Endothelial cell of umbilical vein (primary cell): ENCODE measurements around the gene CTBP1.

ENCODE experiments used
- EZH2 ChIP-seq: IDR thresholded peaks from 2 replicates; pipeline ENCODE4 v1.6.1; 2012; ENCODE audit warnings: borderline replicate concordance, low read depth, mild to moderate bottlenecking, moderate library complexity, low read length, inconsistent platforms; ENCODE audit not compliant: severe bottlenecking
- FOS ChIP-seq: IDR thresholded peaks from 2 replicates; pipeline ENCODE4 v1.6.1; 2011; ENCODE audit warnings: mild to moderate bottlenecking, low read length, moderate library complexity, borderline replicate concordance; ENCODE audit not compliant: insufficient read depth
- JUN ChIP-seq: IDR thresholded peaks from 2 replicates; pipeline ENCODE4 v1.6.1; 2011; ENCODE audit warnings: borderline replicate concordance, low read depth; ENCODE audit not compliant: insufficient read length, insufficient read depth
- MYC ChIP-seq: IDR thresholded peaks from one replicate; pipeline ENCODE4 v1.6.1; 2011; ENCODE audit warnings: mild to moderate bottlenecking, low read depth, low read length
- POLR2A ChIP-seq: IDR thresholded peaks from 2 replicates; pipeline ENCODE4 v1.6.1; 2012; ENCODE audit warnings: low read depth, mild to moderate bottlenecking, control low read depth, low read length
- POLR2AphosphoS5 ChIP-seq: IDR thresholded peaks from 2 replicates; pipeline ENCODE4 v1.6.1; 2012; ENCODE audit warnings: low read depth, mild to moderate bottlenecking, control low read depth, low read length, moderate library complexity; ENCODE audit not compliant: insufficient read depth
- TF ChIP-seq, protein P1 (sequence below), 2 donors: IDR thresholded peaks; 1 replicate in 1 of 2; 2 replicates in 1 of 2; pipeline ENCODE4 v1.5.1; 2011; ENCODE audit warnings: low read length in 2 of 2, mild to moderate bottlenecking in 2 of 2, moderate library complexity in 2 of 2, control low read depth in 1 of 2, inconsistent platforms in 1 of 2, low read depth in 1 of 2; ENCODE audit not compliant: insufficient read depth in 1 of 2; ENCODE audit errors: extremely low read depth in 1 of 2
- TF ChIP-seq, protein P2 (sequence below): IDR thresholded peaks from 2 replicates; pipeline ENCODE4 v1.6.1; 2011; ENCODE audit not compliant: insufficient read depth, insufficient read length

DNA sequence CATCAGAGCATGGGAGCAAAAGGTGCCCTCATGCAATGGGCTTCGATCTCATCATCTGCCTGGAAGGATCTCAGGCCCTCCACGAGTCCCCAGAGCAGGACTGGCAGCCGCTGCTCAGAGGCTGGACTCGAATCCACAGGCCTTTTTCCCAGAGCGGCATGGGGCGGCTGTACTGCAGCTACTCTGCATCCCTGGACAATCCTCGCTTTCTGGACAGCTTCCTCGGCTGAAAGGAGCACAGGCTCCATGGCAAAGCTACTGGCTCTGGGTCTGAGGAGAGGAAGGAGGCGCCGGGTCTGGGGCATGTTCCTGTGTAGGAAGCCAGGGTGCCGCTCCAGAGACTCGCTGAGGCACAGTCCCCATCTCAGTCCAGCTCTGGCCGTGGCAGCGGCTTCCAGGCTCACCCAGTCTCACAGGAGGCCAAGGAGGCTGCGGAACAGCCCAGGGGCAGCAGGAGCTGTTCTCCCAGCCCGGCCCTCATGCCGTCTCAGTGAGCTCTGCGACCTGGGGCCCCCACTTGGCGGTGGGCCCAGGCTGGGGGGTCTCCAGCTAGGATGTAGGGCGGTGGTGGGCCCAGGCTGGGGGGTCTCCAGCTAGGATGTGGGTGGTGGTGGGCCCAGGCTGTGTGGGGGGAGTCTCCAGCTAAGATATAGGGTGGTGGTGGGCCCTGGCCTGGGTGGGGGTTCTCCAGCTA is 73.8 kb downstream of the CTBP1 start:
- TF ChIP-seq FOS, result no peak
- TF ChIP-seq, protein P1, sequence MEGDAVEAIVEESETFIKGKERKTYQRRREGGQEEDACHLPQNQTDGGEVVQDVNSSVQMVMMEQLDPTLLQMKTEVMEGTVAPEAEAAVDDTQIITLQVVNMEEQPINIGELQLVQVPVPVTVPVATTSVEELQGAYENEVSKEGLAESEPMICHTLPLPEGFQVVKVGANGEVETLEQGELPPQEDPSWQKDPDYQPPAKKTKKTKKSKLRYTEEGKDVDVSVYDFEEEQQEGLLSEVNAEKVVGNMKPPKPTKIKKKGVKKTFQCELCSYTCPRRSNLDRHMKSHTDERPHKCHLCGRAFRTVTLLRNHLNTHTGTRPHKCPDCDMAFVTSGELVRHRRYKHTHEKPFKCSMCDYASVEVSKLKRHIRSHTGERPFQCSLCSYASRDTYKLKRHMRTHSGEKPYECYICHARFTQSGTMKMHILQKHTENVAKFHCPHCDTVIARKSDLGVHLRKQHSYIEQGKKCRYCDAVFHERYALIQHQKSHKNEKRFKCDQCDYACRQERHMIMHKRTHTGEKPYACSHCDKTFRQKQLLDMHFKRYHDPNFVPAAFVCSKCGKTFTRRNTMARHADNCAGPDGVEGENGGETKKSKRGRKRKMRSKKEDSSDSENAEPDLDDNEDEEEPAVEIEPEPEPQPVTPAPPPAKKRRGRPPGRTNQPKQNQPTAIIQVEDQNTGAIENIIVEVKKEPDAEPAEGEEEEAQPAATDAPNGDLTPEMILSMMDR (IDR thresholded peaks at IDR 0.05; ENCODE audit: extremely low read depth in 1 of 2, insufficient read depth in 1 of 2, low read depth in 1 of 2, low read length in 2 of 2), result no peak
- no peak for TF ChIP-seq POLR2A
- TF ChIP-seq POLR2AphosphoS5, result no peak
- TF ChIP-seq EZH2, result no peak
- no peak for TF ChIP-seq MYC
- TF ChIP-seq, protein P2, sequence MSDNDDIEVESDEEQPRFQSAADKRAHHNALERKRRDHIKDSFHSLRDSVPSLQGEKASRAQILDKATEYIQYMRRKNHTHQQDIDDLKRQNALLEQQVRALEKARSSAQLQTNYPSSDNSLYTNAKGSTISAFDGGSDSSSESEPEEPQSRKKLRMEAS, result no peak
- TF ChIP-seq JUN, result no peak
